HG03135 (cell line): Measurements from ENCODE around the gene GCDH.
A peak's percentile ranks its signal among the peaks of the same experiment; 100 is the strongest.
"Not testable (repeated sequence)": the region's sequence is repeated elsewhere in the genome, so short reads cannot be mapped to it uniquely, and the experiment has no call there.

Experiments
- ATAC-seq: cut with Tn5 transposase; IDR thresholded peaks from one replicate; pipeline ENCODE4 v1.9.1; 2021; ENCODE audit warnings: mild to moderate bottlenecking, moderate library complexity; ENCODE audit not compliant: unreplicated experiment

Gene GCDH

GRCh38 chr19:12899891-12900518 lies 9.0 kb downstream of the GCDH start:
- ATAC-seq = peak; percentile 80

GRCh38 chr19:12907166-12907565 lies 16.2 kb downstream of the GCDH start:
- no peak for ATAC-seq

GRCh38 chr19:12912571-12912970 lies 21.6 kb downstream of the GCDH start:
- no peak for ATAC-seq

GRCh38 chr19:12913011-12913561 lies 22.1 kb downstream of the GCDH start:
- ATAC-seq = no peak

- ATAC-seq = no peak
Measured at GRCh38 chr19:12913851-12914690, 23.1 kb downstream of the GCDH start.

GRCh38 chr19:12915860-12916259 lies 24.9 kb downstream of the GCDH start:
- ATAC-seq = not testable (repeated sequence)

GRCh38 chr19:12918253-12918652 lies 27.3 kb downstream of the GCDH start:
- ATAC-seq = no peak

- no peak for ATAC-seq
Measured at GRCh38 chr19:12921047-12921446, 30.1 kb downstream of the GCDH start.

- ATAC-seq = no peak
Measured at GRCh38 chr19:12922959-12923358, 32.0 kb downstream of the GCDH start.

GRCh38 chr19:12924621-12925310 lies 33.8 kb downstream of the GCDH start:
- no peak for ATAC-seq

- no peak for ATAC-seq
Measured at GRCh38 chr19:12930002-12930645, 39.2 kb downstream of the GCDH start.

GRCh38 chr19:12932392-12933286 lies 41.7 kb downstream of the GCDH start:
- ATAC-seq = peak; percentile 14

GRCh38 chr19:12933287-12934072 lies 42.5 kb downstream of the GCDH start, which contains the start of gene FARSA:
TSS of gene FARSA (minus strand) at chr19:12933711. CDS start at chr19:12933696, 15 bp downstream.
- peak; percentile 43 for ATAC-seq

GRCh38 chr19:12935071-12935470 lies 44.1 kb downstream of the GCDH start:
- no peak for ATAC-seq

GRCh38 chr19:12936582-12936981 lies 45.6 kb downstream of the GCDH start:
- ATAC-seq = no peak

- no peak for ATAC-seq
Measured at GRCh38 chr19:12937093-12937926, 46.4 kb downstream of the GCDH start.

GRCh38 chr19:12937927-12938778 lies 47.2 kb downstream of the GCDH start, which contains the start of gene CALR:
TSS of gene CALR (plus strand) at chr19:12938609. CDS start at chr19:12938680, 71 bp downstream.
- ATAC-seq = peak; percentile 83
